ENCODE data around the gene MPV17L2.
"Not testable (repeated sequence)": the region's sequence is repeated elsewhere in the genome, so short reads cannot be mapped to it uniquely, and the experiment has no call there.

Gene MPV17L2

GRCh38 chr19:18156841-18157464 is 36.1 kb upstream of the MPV17L2 start:
- H3K9me3 Mint-ChIP-seq = no peaks in the 10 kb centered on the region
- peaks cover 53% of the 10 kb centered on the region for H3K4me1 Mint-ChIP-seq
- no peak for DNase-seq
- no peak overlapping the region for H3K4me3 Mint-ChIP-seq
- no peaks in the 10 kb centered on the region for H3K27me3 Mint-ChIP-seq
- ATAC-seq = no peak
- no peak overlapping the region for H3K27ac Mint-ChIP-seq

- Mint-ChIP-seq H3K27me3 (no peaks in the 10 kb centered on the region), H3K4me1 (peaks cover 50% of the 10 kb centered on the region), H3K9me3 (no peaks in the 10 kb centered on the region), H3K27ac (no peak overlapping the region), H3K4me3 (no peak overlapping the region)
- DNase-seq = no peak
- ATAC-seq = no peak
These were observed 35.5 kb upstream of the MPV17L2 start for GRCh38 chr19:18157465-18158063.

- no peaks in the 10 kb centered on the region for H3K9me3 Mint-ChIP-seq
- DNase-seq (no peak), ATAC-seq (no peak)
- no peaks in the 10 kb centered on the region for H3K27me3 Mint-ChIP-seq
- peaks cover 50% of the 10 kb centered on the region for H3K4me1 Mint-ChIP-seq
- no peak overlapping the region for H3K4me3 Mint-ChIP-seq
- no peak overlapping the region for H3K27ac Mint-ChIP-seq
These were observed 34.6 kb upstream of the MPV17L2 start for GRCh38 chr19:18158467-18158866.

- H3K9me3 Mint-ChIP-seq, ATAC-seq: not testable (repeated sequence)
These were observed 33.9 kb upstream of the MPV17L2 start for GRCh38 chr19:18159059-18159616.

GRCh38 chr19:18159810-18160209 is 33.2 kb upstream of the MPV17L2 start:
- no peak overlapping the region for H3K27ac Mint-ChIP-seq
- H3K4me1 Mint-ChIP-seq = peaks cover 38% of the 10 kb centered on the region
- H3K4me3 Mint-ChIP-seq = peak overlapping the region in 1 of 2 donors; percentile 79
- DNase-seq (no peak), ATAC-seq (no peak)
- H3K9me3 Mint-ChIP-seq = no peaks in the 10 kb centered on the region
- H3K27me3 Mint-ChIP-seq = no peaks in the 10 kb centered on the region

More at GRCh38 chr19:18159059-18159616, 33.9 kb upstream of the MPV17L2 start:
- not testable (repeated sequence) for DNase-seq, H3K4me3 Mint-ChIP-seq, H3K27ac Mint-ChIP-seq, H3K27me3 Mint-ChIP-seq
- H3K4me1 Mint-ChIP-seq = peaks cover 44% of the 10 kb centered on the region

- peak overlapping the region; percentile 79 to 83 for H3K4me3 Mint-ChIP-seq
- peak; percentile 2 for ATAC-seq
- peaks cover 33% of the 10 kb centered on the region for H3K4me1 Mint-ChIP-seq
- H3K9me3 Mint-ChIP-seq = no peaks in the 10 kb centered on the region
- DNase-seq = peak in 1 of 2 donors; percentile 31
- no peaks in the 10 kb centered on the region for H3K27me3 Mint-ChIP-seq
- peak overlapping the region; percentile 90 to 97 for H3K27ac Mint-ChIP-seq
These were observed 32.5 kb upstream of the MPV17L2 start for GRCh38 chr19:18160493-18160970.

GRCh38 chr19:18160971-18161635 is 31.9 kb upstream of the MPV17L2 start:
- Mint-ChIP-seq H3K4me1 (peaks cover 30% of the 10 kb centered on the region), H3K27me3 (no peaks in the 10 kb centered on the region), H3K27ac (peak overlapping the region; percentile 90 to 97)

GRCh38 chr19:18161636-18162002 is 31.4 kb upstream of the MPV17L2 start:
- Mint-ChIP-seq H3K9me3 (no peaks in the 10 kb centered on the region), H3K4me1 (peaks cover 25% of the 10 kb centered on the region)

More at GRCh38 chr19:18160971-18161635, 31.9 kb upstream of the MPV17L2 start:
- ATAC-seq = peak; percentile 91
- Mint-ChIP-seq H3K4me3 (peak overlapping the region; percentile 79 to 83), H3K9me3 (no peaks in the 10 kb centered on the region)
- DNase-seq = peak; percentile 83 to 91

GRCh38 chr19:18164072-18164471 is 28.9 kb upstream of the MPV17L2 start:
- DNase-seq (no peak), ATAC-seq (no peak)
- Mint-ChIP-seq H3K27ac (no peak overlapping the region), H3K9me3 (no peaks in the 10 kb centered on the region), H3K4me1 (peaks cover 24% of the 10 kb centered on the region), H3K27me3 (no peaks in the 10 kb centered on the region), H3K4me3 (no peak overlapping the region)

More at GRCh38 chr19:18161636-18162002, 31.4 kb upstream of the MPV17L2 start:
- peak overlapping the region; percentile 37 to 59 for H3K4me3 Mint-ChIP-seq
- peak overlapping the region in 1 of 2 donors; percentile 19 for H3K27ac Mint-ChIP-seq
- DNase-seq = no peak
- peak; percentile 21 for ATAC-seq
- H3K27me3 Mint-ChIP-seq = no peaks in the 10 kb centered on the region

- Mint-ChIP-seq H3K27me3 (no peaks in the 10 kb centered on the region), H3K27ac (no peak overlapping the region), H3K4me3 (no peak overlapping the region)
These were observed 27.0 kb upstream of the MPV17L2 start for GRCh38 chr19:18165794-18166544.

GRCh38 chr19:18167011-18167410 is 26.0 kb upstream of the MPV17L2 start:
- no peak overlapping the region for H3K27ac Mint-ChIP-seq
- peaks cover 14% of the 10 kb centered on the region for H3K4me1 Mint-ChIP-seq
- H3K4me3 Mint-ChIP-seq = no peak overlapping the region
- ATAC-seq (no peak), DNase-seq (no peak)
- no peaks in the 10 kb centered on the region for H3K9me3 Mint-ChIP-seq
- no peaks in the 10 kb centered on the region for H3K27me3 Mint-ChIP-seq

More at GRCh38 chr19:18165794-18166544, 27.0 kb upstream of the MPV17L2 start:
- ATAC-seq (no peak), DNase-seq (no peak)
- Mint-ChIP-seq H3K4me1 (peaks cover 15% of the 10 kb centered on the region), H3K9me3 (no peaks in the 10 kb centered on the region)

GRCh38 chr19:18167975-18168645 is 24.9 kb upstream of the MPV17L2 start:
- Mint-ChIP-seq H3K9me3 (no peaks in the 10 kb centered on the region), H3K4me3 (no peak overlapping the region), H3K27ac (peak overlapping the region in 1 of 2 donors; percentile 48), H3K4me1 (peaks cover 18% of the 10 kb centered on the region), H3K27me3 (no peaks in the 10 kb centered on the region)
- ATAC-seq (peak; percentile 94), DNase-seq (peak; percentile 67 to 71)

GRCh38 chr19:18168673-18169381 is 24.2 kb upstream of the MPV17L2 start:
- H3K4me3 Mint-ChIP-seq = no peak overlapping the region
- no peak overlapping the region for H3K27ac Mint-ChIP-seq
- peaks cover 26% of the 10 kb centered on the region for H3K4me1 Mint-ChIP-seq
- H3K27me3 Mint-ChIP-seq = no peaks in the 10 kb centered on the region
- ATAC-seq (no peak), DNase-seq (no peak)
- H3K9me3 Mint-ChIP-seq = no peaks in the 10 kb centered on the region

- DNase-seq = no peak
- Mint-ChIP-seq H3K9me3 (no peaks in the 10 kb centered on the region), H3K27ac (no peak overlapping the region), H3K4me3 (no peak overlapping the region), H3K4me1 (peaks cover 43% of the 10 kb centered on the region), H3K27me3 (no peaks in the 10 kb centered on the region)
- ATAC-seq = no peak
These were observed 22.2 kb upstream of the MPV17L2 start for GRCh38 chr19:18170714-18171255.

All from stimulated activated naive CD8-positive, alpha-beta T cell treated with anti-CD3 and anti-CD28 coated beads, Interleukin-15, amount 100 ng/mL, for 72 hours (primary cell).